Panc1 (cell line): Measurements from ENCODE around the gene PSMD4. TPM values are rescaled to one million over a fixed set of nuclear protein-coding genes. Genes with fewer than 3 reads are reported as not detected.

Source experiments
- ATAC-seq: fragments of 200-7000 bp; cut with Tn5 transposase; 2 replicates; pipeline ENCODE4 v1.9.1; 2020; ENCODE audit warnings: mild to moderate bottlenecking, moderate library complexity
- BruUV-seq: library from RNA; stranded (reverse); fragments of 400-500 nt; replicated peaks from 2 replicates; lab custom pipeline; 2021; lab: Mats Ljungman, UMichigan
- CTCF ChIA-PET: fragments of 300-600 bp; sonication (Branson Sonifier 250); formaldehyde crosslinking; loops from one replicate; lab custom pipeline; 2022; ENCODE audit warnings: antibody characterized with exemption; lab: Charles Lee
- POLR2A ChIA-PET: fragments of 300-600 bp; sonication (Branson Sonifier 250); formaldehyde crosslinking; loops from one replicate; lab custom pipeline; 2022; ENCODE audit warnings: antibody characterized with exemption; lab: Charles Lee
- DNase-seq: peaks from one replicate; pipeline ENCODE4 v3.0.0-alpha.2; 2010; ENCODE audit warnings: low read depth, low spot score
- H3K27ac ChIP-seq: 2 replicates; pipeline ENCODE4 v1.5.1; 2011; ENCODE audit warnings: mild to moderate bottlenecking, low read length, inconsistent platforms
- H3K27me3 ChIP-seq: fragments of 200-500 bp; sonication (Bioruptor generic); 2 replicates; pipeline ENCODE4 v1.6.0; 2014; ENCODE audit warnings: low read length, inconsistent platforms; ENCODE audit not compliant: control insufficient read depth, insufficient read depth
- H3K36me3 ChIP-seq: fragments of 200-500 bp; sonication (Bioruptor generic); 2 replicates; pipeline ENCODE4 v1.5.1; 2014; ENCODE audit warnings: inconsistent platforms, mild to moderate bottlenecking, low read length, moderate library complexity; ENCODE audit not compliant: control insufficient read depth, insufficient read depth
- H3K4me1 ChIP-seq: 2 replicates; pipeline ENCODE4 v1.5.1; 2011; ENCODE audit warnings: inconsistent platforms, mild to moderate bottlenecking, low read length, moderate library complexity; ENCODE audit not compliant: control insufficient read depth, insufficient read depth
- H3K4me3 ChIP-seq, 2 experiments: 2 replicates each; pipeline ENCODE4 v1.5.1; 2011 to 2012; ENCODE audit warnings: low read depth in 2 of 2, low read length in 2 of 2, mild to moderate bottlenecking in 2 of 2, inconsistent platforms in 1 of 2, moderate library complexity in 1 of 2
- H3K9me3 ChIP-seq: fragments of 200-500 bp; sonication (Bioruptor generic); 2 replicates; pipeline ENCODE4 v1.5.1; 2014; ENCODE audit warnings: low read depth, mild to moderate bottlenecking, inconsistent platforms, low read length, moderate library complexity; ENCODE audit not compliant: control insufficient read depth, insufficient read depth
- CTCF ChIP-seq: fragments of 450-650 bp; IDR thresholded peaks from 2 replicates; pipeline ENCODE4 v1.5.1; 2017; ENCODE audit warnings: mild to moderate bottlenecking
- POLR2AphosphoS5 ChIP-seq: IDR thresholded peaks from 2 replicates; pipeline ENCODE4 v1.6.1; 2012; ENCODE audit warnings: mild to moderate bottlenecking, low read depth, low read length, moderate library complexity
- SIN3A ChIP-seq: IDR thresholded peaks from 2 replicates; pipeline ENCODE4 v1.6.1; 2012; ENCODE audit warnings: low read depth, mild to moderate bottlenecking, low read length, moderate library complexity, borderline replicate concordance; ENCODE audit not compliant: insufficient read depth
- TCF7L2 ChIP-seq: IDR thresholded peaks from 2 replicates; pipeline ENCODE4 v1.6.1; 2011; ENCODE audit warnings: mild to moderate bottlenecking, low read depth, low read length, inconsistent platforms
- in situ Hi-C: cut with HindIII; loops from 2 replicates; pipeline ENCODE4 v1.10.0; 2016; ENCODE audit warnings: low sequenced_read_pairs, low pct_unique_long_range_greater_than_20kb
- intact Hi-C: fragments of 100-400 bp; cut with micrococcal nuclease; formaldehyde crosslinking; loops from one replicate; pipeline ENCODE4 v1.10.0; 2022; ENCODE audit not compliant: unreplicated experiment
- total RNA-seq: library from RNA; stranded (reverse); gene quantifications from one replicate; pipeline ENCODE4 v1.2.1, GENCODE V29; 2021; ENCODE audit not compliant: unreplicated experiment
- TF ChIP-seq, protein P1 (sequence below), 2 experiments: IDR thresholded peaks; 2 replicates each; pipeline ENCODE4 v1.6.1; 2011 to 2012; ENCODE audit warnings: low read depth in 2 of 2, control low read depth in 1 of 2, low read length in 1 of 2, mild to moderate bottlenecking in 1 of 2, moderate library complexity in 1 of 2; ENCODE audit not compliant: insufficient read depth in 1 of 2

Gene PSMD4
- total RNA-seq, 1 experiment from 2014 or later: 256 TPM

GRCh38 chr1:151294742-151295462 lies 40.4 kb downstream of the PSMD4 start:
- ATAC-seq: no peak
- intact Hi-C loops (no loop called here), in situ Hi-C loops (no loop called here)
- Histone ChIP-seq H3K4me3 (no peak overlapping the region), H3K4me1 (peaks cover 3% of the 10 kb centered on the region; the same call in 1 of the 2 replicates), H3K36me3 (peaks cover 19% of the 10 kb centered on the region), H3K27me3 (no peaks in the 10 kb centered on the region), H3K9me3 (no peaks in the 10 kb centered on the region), H3K27ac (no peak overlapping the region)
- CTCF ChIA-PET: interaction anchor here (0.6 kb wide), 1 partner anchor 22 kb away, joined by 3 read pairs; no protein-coding TSS in a partner anchor
- TF ChIP-seq TCF7L2: no peak
- TF ChIP-seq CTCF: no peak
- no peak for TF ChIP-seq SIN3A
- TF ChIP-seq POLR2AphosphoS5: no peak
- TF ChIP-seq, protein P1, sequence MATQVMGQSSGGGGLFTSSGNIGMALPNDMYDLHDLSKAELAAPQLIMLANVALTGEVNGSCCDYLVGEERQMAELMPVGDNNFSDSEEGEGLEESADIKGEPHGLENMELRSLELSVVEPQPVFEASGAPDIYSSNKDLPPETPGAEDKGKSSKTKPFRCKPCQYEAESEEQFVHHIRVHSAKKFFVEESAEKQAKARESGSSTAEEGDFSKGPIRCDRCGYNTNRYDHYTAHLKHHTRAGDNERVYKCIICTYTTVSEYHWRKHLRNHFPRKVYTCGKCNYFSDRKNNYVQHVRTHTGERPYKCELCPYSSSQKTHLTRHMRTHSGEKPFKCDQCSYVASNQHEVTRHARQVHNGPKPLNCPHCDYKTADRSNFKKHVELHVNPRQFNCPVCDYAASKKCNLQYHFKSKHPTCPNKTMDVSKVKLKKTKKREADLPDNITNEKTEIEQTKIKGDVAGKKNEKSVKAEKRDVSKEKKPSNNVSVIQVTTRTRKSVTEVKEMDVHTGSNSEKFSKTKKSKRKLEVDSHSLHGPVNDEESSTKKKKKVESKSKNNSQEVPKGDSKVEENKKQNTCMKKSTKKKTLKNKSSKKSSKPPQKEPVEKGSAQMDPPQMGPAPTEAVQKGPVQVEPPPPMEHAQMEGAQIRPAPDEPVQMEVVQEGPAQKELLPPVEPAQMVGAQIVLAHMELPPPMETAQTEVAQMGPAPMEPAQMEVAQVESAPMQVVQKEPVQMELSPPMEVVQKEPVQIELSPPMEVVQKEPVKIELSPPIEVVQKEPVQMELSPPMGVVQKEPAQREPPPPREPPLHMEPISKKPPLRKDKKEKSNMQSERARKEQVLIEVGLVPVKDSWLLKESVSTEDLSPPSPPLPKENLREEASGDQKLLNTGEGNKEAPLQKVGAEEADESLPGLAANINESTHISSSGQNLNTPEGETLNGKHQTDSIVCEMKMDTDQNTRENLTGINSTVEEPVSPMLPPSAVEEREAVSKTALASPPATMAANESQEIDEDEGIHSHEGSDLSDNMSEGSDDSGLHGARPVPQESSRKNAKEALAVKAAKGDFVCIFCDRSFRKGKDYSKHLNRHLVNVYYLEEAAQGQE (IDR thresholded peaks at IDR 0.05; ENCODE audit: insufficient read depth in 1 of 2, low read depth in 2 of 2, low read length in 1 of 2): no peak
- no peak for DNase-seq
- no TSS peak for BruUV-seq
- POLR2A ChIA-PET: interaction anchor here (0.6 kb wide), 1 partner anchor 194 kb away, joined by 5 read pairs; no protein-coding TSS in a partner anchor

- no TSS peak for BruUV-seq
- Histone ChIP-seq H3K9me3 (no peaks in the 10 kb centered on the region), H3K4me3 (no peak overlapping the region), H3K4me1 (peaks cover 16% of the 10 kb centered on the region), H3K27me3 (no peaks in the 10 kb centered on the region), H3K27ac (no peak overlapping the region), H3K36me3 (peaks cover 16% of the 10 kb centered on the region)
- ChIA-PET CTCF (interaction anchor here (2.0 kb wide), 1 partner anchor 31 kb away, joined by 8 read pairs; no protein-coding TSS in a partner anchor), POLR2A (no interaction called here)
- intact Hi-C loops: no loop called here
- TF ChIP-seq TCF7L2 (no peak), CTCF (no peak)
- TF ChIP-seq, protein P1 (IDR thresholded peaks at IDR 0.05; ENCODE audit: insufficient read depth in 1 of 2, low read depth in 2 of 2, low read length in 1 of 2): no peak
- no peak for ATAC-seq
- in situ Hi-C loops: no loop called here
- no peak for DNase-seq
These were observed 55.3 kb downstream of the PSMD4 start for GRCh38 chr1:151309811-151310323.
